HCT116 (cell line): ENCODE measurements around the gene AP3D1.

Source experiments
- EZH2phosphoT487 ChIP-seq: fragments of 200-600 bp; IDR thresholded peaks from 2 replicates; pipeline ENCODE4 v1.6.1; 2018; ENCODE audit warnings: antibody characterized with exemption, borderline replicate concordance
- TCF7L2 ChIP-seq: IDR thresholded peaks from 2 replicates; pipeline ENCODE4 v1.7.0; 2011; ENCODE audit warnings: borderline replicate concordance, inconsistent platforms; ENCODE audit not compliant: insufficient read depth, insufficient read length; ENCODE audit errors: extremely low read depth

GRCh38 chr19:2199215-2199614 lies 47.8 kb upstream of the AP3D1 start:
- TF ChIP-seq EZH2phosphoT487 (no peak), TCF7L2 (no peak)
